DLD1 (cell line): ENCODE results near the gene TUBE1.
"Not testable (repeated sequence)": the region's sequence is repeated elsewhere in the genome, so short reads cannot be mapped to it uniquely, and the experiment has no call there.

Experiments
- in situ Hi-C: cut with HindIII; loops from 2 replicates; pipeline ENCODE4 v1.10.0; 2017; ENCODE audit warnings: low sequenced_read_pairs

TUBE1 gene

DNA sequence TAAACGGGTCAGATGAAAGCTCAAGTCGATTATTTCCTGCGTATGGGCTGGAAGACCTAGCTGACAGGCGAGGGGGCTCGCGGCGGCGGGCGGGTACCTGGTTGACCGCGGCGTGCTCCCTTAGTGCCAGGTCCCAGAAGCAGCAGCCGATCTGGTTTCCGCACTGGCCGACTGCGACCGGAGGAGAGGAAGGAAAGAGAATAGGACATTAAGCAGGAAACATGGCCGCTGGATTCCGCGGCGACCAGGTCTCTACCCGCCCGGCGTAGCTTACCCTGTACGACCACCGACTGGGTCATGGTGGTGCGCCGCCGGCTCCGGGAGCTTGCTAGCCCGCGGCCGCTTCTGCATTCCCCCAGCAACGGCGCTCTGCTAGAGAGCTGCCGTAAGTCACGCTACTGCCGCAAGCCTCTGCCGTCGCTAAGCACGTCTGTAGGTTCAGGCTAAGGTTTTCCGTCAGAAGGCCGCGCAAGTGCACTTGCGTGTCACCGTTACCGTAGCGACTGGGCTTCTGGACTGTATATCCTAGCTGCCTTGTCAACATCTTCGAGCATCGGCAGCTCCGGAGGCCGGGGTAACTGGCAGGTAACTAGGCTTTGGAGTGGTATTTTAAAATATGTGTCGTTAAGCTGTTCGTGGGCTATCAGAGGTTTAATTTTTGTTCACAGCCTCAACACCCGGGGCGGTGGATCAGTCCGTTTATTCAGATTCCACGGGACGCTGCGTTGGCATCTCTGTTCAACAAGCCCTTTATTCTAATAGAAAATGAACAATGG, at the start of gene TUBE1, which contains the start of gene FAM229B:
TUBE1 (minus strand) TSS at position 347 of the 776 bp plus-strand sequence; CDS start at position 299, 48 bp downstream.
FAM229B (plus strand) TSS at position 456 of the 776 bp plus-strand sequence. CDS start 11,693 bp downstream, outside the sequence.
- in situ Hi-C loops = no loop called here

DNA sequence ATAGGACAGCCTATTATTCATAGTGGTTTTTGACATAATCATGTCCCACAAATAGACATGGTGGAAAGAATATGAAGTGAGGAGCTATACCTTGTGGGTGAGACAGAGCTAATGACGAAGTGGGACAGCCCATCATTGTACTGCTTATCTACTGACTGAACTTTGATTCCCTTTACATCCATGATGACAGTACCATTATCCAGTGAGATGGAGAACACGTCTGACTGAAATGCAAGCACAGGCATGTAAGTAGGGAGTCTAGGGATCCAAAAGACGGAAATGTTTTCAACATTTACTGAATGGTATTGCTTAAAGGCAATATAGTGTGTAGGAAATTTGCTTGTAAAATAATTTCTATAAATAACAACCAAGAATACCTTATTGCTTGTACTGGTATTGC, 43.6 kb upstream of the TUBE1 start:
- in situ Hi-C loops = no loop called here

GRCh38 chr6:112128208-112128607, 40.9 kb upstream of the TUBE1 start:
- in situ Hi-C loops = no loop called here

- in situ Hi-C loops = no loop called here
Observed at GRCh38 chr6:112123982-112124381, 36.7 kb upstream of the TUBE1 start.

DNA sequence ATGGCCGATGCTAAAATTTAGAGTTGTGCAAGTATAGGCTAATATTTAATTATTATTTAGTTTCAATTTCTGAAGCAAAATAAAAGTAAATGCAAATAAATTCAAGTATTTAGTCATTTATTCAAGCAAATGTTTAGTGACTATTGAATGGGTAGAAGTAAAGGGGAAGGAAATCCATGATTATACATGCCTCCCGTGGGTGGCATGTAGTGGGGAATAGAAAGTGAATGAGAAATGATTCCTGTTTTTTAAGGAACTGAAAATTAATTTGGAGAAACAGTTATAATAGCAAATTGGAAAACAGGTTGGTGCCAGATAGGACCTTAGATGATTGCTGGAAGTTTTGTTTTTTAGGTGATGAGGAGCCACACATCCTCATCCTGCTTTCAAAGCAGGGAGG, 35.5 kb upstream of the TUBE1 start:
- in situ Hi-C loops = no loop called here

DNA sequence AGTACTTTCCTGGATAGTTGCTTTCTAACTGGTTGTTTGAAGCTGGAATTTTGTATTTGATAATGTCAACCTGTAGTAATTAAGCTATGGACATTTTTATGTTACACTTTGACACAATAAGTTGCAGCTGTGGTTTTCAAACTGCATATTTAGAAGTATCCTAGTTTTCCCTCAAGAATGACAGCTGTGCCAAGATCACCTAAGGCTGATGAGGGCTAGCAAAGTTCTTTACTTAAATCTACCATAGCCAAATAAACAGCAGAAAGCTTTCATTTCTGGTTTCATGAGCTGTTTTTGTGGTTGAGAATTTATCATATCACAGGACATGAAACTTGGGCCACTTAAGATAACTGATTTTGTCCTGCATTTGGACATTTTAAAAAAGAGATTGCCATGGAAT, 30.8 kb upstream of the TUBE1 start:
- in situ Hi-C loops = no loop called here

- in situ Hi-C loops = no loop called here
Observed at GRCh38 chr6:112117554-112117953, 30.3 kb upstream of the TUBE1 start.

DNA sequence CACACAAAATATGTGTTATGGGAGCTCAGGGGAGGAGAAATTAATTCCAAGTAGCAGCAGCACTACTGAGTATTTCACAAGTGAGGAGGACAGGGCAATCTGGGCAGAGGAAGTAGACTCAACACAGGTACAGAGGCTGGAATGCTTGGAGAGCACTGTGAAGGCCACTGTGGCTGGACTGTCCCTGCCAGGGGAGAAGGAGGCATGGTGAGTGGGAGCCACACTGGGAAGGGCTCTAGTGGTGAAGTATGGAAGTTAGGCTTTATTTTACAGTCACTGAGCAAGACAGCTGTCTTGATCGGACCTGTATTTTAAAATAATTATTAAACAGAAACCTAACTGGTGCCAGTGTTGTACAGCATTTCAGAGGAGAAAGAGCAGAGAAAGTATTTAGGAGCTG, 28.9 kb upstream of the TUBE1 start:
- in situ Hi-C loops = no loop called here

DNA sequence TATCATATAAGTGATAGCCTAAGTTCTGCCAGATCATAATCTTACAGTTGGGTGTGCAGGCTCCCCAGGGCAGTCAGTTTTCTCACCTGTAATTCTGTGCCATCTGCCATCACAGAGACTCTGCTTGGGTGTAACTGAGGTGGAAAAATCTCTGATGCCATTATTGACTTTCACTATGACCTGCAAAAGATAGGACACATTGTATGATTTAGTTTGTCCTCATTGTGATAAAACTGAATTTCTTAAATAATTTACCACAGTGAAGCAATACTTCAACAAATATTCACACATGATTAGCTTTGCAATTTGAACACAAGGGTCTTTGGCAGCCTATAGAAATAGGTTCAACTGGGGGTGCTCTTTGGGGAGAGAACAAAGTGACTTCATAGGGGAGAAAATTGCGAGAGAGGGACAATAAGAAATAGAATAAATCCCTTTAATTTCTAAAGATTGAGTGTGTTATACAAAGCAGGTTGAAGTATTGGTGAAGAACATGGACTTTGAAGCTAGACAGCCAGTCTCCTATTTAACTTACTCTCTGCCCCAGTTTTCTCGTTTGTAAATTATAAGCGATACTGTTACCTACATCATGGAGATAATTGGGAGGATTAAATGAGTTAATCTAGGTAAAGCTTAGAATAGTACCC, 27.4 kb upstream of the TUBE1 start:
- in situ Hi-C loops = no loop called here

- in situ Hi-C loops = no loop called here
Observed at GRCh38 chr6:112113918-112114317, 26.6 kb upstream of the TUBE1 start.

DNA sequence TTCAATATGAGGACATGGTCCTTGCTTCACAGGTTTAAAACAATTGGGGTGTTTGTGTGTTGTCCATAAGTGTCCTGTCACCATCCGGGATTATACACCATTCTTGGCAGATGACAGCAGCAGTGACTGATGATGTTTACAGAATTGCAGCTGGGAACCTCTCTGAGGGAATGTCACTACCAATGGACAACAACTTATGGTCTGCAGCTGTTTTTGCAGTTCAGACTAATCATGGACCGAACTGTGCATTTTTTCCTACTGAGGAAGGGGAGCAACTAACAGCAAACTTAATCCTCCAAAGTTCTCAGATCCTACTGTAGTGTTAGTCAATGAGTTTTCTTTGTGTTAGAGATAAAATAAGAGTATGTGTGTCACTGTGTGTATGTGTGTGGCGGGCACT, 26.1 kb upstream of the TUBE1 start:
- in situ Hi-C loops = no loop called here

- in situ Hi-C loops = no loop called here
Observed at GRCh38 chr6:112109262-112109661, 22.0 kb upstream of the TUBE1 start.

DNA sequence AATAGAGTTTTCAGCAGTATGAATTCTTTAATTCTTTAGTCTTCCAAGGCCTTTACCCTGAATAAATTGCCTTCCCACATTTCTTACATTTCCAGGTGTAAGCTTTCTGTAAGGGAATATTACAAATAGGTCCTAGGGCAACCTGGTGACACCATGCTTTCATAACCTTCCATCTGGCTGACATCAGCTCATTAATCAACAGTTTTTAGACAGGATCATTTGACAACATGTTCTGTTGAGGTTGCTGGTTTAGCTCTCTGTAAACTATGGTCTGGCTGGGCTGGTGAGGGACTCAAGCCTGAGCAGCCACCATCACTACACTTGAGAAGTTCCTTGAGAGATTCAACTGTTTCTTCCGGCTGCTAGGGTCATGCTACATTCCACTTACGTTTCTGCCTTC, 19.3 kb upstream of the TUBE1 start:
- in situ Hi-C loops = no loop called here

GRCh38 chr6:112106026-112106425, 18.7 kb upstream of the TUBE1 start:
- in situ Hi-C loops = not testable (repeated sequence)

DNA sequence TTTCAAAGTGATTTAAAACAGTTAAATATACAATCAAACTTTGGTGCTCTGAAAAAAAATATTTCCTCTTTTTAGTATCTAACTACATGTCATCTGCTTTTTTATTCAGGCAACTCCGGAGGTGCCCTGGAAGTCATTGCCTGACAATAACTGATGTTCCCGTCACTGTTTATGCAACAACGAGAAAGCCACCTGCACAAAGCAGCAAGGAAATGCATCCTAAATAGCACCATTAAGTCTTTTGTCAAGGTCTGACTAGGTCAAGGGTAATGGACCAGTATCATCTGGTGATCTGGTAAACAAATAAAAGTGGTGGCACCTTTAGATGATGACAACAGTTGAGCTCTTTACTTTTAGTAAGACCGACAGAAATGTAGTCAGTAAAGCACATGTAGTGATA, 13.3 kb upstream of the TUBE1 start:
- in situ Hi-C loops = no loop called here

DNA sequence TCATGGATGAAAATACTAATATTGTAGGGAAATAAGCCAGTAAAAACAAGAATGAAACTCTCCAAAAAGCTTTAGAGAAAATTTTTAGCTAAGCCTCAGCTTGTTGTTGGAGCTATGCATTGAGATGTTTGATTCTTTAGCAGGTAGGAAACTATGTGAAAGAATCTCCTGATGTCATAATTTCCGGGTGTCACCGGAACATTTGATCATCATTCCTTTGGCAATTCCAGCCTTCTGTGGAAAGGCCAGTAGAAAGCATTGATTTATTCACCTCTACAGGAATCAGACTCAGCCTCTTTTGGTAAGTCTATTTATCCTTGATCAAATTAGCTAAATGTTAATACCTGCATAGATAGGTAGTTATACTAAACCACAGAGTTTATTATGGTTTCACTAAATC, 9.6 kb upstream of the TUBE1 start:
- in situ Hi-C loops = no loop called here

DNA sequence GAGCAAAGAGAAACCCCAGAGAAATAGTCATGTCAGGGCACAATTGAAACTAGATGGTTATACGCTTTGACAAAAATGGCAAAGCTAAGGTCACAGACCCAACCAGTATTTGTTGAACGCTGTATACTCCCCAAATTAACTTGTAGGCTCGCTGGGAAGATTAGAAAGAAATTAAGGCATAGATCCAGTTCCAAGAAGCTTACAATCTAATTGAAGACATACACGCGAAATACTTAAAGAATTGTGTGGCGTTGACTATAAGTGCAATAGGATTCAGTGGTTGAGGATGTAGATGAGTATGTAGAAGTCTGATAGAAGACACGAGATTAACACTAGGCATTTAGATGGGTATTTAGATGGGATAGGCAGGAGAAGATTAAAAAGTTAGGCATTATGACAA, 634 bp upstream of the TUBE1 start:
- in situ Hi-C loops = no loop called here

DNA sequence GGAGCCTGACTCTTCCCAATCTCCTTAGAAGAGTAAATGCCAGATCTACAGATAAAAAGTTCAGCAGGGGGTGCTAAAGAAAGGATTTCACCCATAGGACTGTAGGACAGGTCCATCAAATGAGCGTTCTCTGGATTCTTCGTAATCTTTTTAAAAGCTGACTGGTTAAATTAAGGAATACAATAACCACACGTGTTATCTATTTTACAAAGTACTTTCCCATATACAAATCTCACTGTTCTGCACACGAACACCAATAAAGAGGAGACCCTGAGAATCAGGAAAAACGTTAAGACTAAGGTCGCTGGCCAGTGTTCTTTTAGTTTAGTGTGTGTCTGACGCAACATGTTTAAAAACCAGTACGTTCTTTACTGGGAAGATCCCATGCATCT, 542 bp downstream of the TUBE1 start:
- in situ Hi-C loops = no loop called here

DNA sequence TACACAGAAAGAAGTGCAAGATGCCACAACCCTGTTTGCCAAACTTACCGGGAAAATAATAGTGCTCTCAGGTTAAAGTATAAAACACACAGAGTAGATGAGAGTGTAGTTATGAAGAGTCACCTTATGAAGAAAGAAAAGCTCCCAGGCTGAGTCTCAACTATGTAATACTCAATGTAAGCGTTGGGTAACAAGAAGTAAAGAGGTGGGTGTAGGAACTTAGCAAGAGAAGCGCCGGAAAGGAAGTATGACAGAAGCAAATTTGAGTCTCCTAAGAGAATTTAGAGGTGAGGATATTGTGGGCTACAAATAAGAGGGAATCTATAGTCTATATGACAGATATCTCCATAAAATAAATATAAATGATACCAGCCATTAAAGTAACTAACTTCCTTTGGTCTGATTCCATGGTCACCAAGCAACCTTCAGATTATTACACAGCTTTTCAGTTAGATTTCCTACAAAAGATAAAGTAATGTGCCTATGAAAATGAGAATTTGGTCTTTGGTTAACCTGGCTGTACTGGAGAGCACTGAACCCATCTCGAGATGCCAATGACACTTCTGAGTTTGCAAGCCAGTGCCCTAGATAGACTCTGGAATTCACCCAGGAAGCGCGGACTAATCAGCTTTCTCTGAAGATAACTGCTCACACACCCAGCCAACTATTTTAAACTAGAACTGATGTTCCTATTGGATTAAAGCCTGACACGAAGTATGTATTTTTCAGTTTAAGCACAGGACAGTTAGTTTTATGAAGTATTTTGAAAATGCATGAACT, 1.8 kb downstream of the TUBE1 start:
- in situ Hi-C loops = no loop called here

DNA sequence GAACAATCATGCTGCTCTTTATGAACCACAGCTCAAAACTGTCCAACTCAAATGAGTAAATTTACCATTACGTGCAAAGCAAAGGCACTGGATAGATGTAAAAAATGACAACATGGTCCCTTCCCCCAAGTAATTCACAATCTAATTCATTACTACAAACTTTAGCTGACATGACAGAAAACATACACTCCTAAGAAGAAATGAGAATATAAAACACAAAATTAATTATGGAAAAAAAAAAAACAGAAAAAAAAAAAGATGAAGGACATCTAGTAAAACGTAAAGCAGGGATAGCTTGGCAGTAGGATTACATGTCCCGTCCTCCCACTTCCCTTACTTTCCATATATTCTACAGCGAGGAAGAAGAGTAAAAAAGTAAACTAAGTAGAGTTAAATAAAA, 5.7 kb downstream of the TUBE1 start:
- in situ Hi-C loops = no loop called here

GRCh38 chr6:112066606-112067005, 20.7 kb downstream of the TUBE1 start:
- in situ Hi-C loops = no loop called here
